Measurements from ENCODE around the gene DRAP1.

Gene DRAP1

GRCh38 chr11:65899356-65900124 is 19.7 kb upstream of the DRAP1 start:
- peak; percentile 71; the same call in 1 of the 2 replicates for TF ChIP-seq SIN3A (IDR thresholded peaks at IDR 0.05; ENCODE audit: borderline replicate concordance, insufficient read depth, low read length)
- no peak for TF ChIP-seq FOXP2 (optimal IDR thresholded peaks at IDR 0.05; ENCODE audit: borderline replicate concordance, extremely low read depth, extremely low read length, insufficient read depth)
- 0 out of 2 replicates have a peak, but pooled peaks have one; percentile 34 for TF ChIP-seq POLR2AphosphoS5 (IDR thresholded peaks at IDR 0.05; ENCODE audit: low read depth, low read length)
- TF ChIP-seq TAF1 (IDR thresholded peaks at IDR 0.05; ENCODE audit: borderline replicate concordance, insufficient read depth, low read length), result peak; percentile 79; the same call in 1 of the 2 replicates

- TF ChIP-seq FOXP2 (optimal IDR thresholded peaks at IDR 0.05; ENCODE audit: borderline replicate concordance, extremely low read depth, extremely low read length, insufficient read depth) (no peak), TAF1 (IDR thresholded peaks at IDR 0.05; ENCODE audit: borderline replicate concordance, insufficient read depth, low read length) (peak; percentile 92; the same call in 1 of the 2 replicates), POLR2AphosphoS5 (IDR thresholded peaks at IDR 0.05; ENCODE audit: low read depth, low read length) (peak; percentile 91), REST (IDR thresholded peaks at IDR 0.05; ENCODE audit: insufficient read depth in 1 of 2, low read depth in 2 of 2, low read length in 2 of 2) (peak in 1 of 2 experiments; percentile 58; a peak in 1 of 4 replicates), SIN3A (IDR thresholded peaks at IDR 0.05; ENCODE audit: borderline replicate concordance, insufficient read depth, low read length) (peak; percentile 84)
Measured at GRCh38 chr11:65900125-65900898, 18.9 kb upstream of the DRAP1 start, which contains the start of gene FOSL1. FOSL1 (minus strand) TSS chr11:65900388; CDS start chr11:65900339, 49 bp downstream.

DNA sequence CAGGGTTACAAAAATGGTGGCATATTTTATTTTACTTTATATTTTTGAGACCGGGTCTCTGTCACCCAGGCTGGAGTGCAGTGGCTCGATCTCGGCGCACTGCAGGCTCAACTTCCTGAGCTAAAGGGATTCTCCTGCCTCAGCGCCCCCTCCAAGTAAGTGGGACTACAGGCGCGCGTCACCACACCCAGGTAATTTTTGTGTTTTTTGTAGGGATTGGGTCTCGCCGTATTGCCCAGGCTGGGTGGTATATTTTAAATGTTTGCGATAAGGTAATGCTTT is 18.4 kb upstream of the DRAP1 start:
- TF ChIP-seq POLR2AphosphoS5 (IDR thresholded peaks at IDR 0.05; ENCODE audit: low read depth, low read length) (no peak), REST (IDR thresholded peaks at IDR 0.05; ENCODE audit: insufficient read depth in 1 of 2, low read depth in 2 of 2, low read length in 2 of 2) (no peak), FOXP2 (optimal IDR thresholded peaks at IDR 0.05; ENCODE audit: borderline replicate concordance, extremely low read depth, extremely low read length, insufficient read depth) (no peak), SIN3A (IDR thresholded peaks at IDR 0.05; ENCODE audit: borderline replicate concordance, insufficient read depth, low read length) (no peak), TAF1 (IDR thresholded peaks at IDR 0.05; ENCODE audit: borderline replicate concordance, insufficient read depth, low read length) (no peak)

DNA sequence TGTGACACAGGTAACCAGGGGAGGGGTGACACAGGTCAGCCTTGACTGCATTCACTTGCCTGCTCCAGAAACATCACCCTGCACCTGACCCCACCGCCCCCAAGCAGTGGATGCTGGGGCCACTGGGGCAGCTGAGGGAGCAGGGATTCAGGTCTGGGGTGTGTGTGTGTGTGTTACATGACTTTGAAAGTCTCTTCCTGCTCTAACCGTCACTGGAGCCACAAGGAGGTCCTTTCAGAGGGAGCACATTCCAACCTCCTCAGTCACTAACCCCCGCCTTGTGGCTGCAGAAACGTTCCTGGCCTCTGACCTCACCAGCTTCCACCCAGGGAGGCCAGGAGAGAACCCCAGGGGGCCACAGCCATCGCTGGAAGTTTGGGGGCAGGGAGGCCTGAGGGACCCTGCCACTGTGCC is 16.2 kb upstream of the DRAP1 start:
- no peak for TF ChIP-seq POLR2AphosphoS5 (IDR thresholded peaks at IDR 0.05; ENCODE audit: low read depth, low read length)
- no peak for TF ChIP-seq TAF1 (IDR thresholded peaks at IDR 0.05; ENCODE audit: borderline replicate concordance, insufficient read depth, low read length)
- TF ChIP-seq FOXP2 (optimal IDR thresholded peaks at IDR 0.05; ENCODE audit: borderline replicate concordance, extremely low read depth, extremely low read length, insufficient read depth), result no peak
- TF ChIP-seq REST (IDR thresholded peaks at IDR 0.05; ENCODE audit: insufficient read depth in 1 of 2, low read depth in 2 of 2, low read length in 2 of 2), result no peak
- no peak for TF ChIP-seq SIN3A (IDR thresholded peaks at IDR 0.05; ENCODE audit: borderline replicate concordance, insufficient read depth, low read length)

DNA sequence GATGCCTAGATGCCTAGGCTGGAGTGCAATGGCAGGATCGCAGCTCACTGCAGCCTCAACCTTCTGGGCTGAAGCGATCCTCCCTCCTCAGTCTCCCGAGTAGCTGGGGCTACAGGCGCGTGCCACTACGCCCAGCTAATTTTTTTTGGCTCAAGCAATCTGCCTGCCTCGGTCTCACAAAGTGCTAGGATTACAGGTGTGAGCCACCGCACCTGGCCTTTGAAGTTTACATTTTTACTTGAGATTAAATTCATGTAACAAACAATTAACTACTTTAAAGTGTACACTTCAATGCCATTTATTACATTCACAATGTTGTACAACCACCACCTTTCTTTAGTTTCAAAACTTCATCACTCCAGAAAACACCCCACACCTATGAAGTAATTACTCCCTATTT is 15.5 kb upstream of the DRAP1 start:
- no peak for TF ChIP-seq SIN3A (IDR thresholded peaks at IDR 0.05; ENCODE audit: borderline replicate concordance, insufficient read depth, low read length)
- TF ChIP-seq TAF1 (IDR thresholded peaks at IDR 0.05; ENCODE audit: borderline replicate concordance, insufficient read depth, low read length), result no peak
- no peak for TF ChIP-seq POLR2AphosphoS5 (IDR thresholded peaks at IDR 0.05; ENCODE audit: low read depth, low read length)
- no peak for TF ChIP-seq REST (IDR thresholded peaks at IDR 0.05; ENCODE audit: insufficient read depth in 1 of 2, low read depth in 2 of 2, low read length in 2 of 2)
- no peak for TF ChIP-seq FOXP2 (optimal IDR thresholded peaks at IDR 0.05; ENCODE audit: borderline replicate concordance, extremely low read depth, extremely low read length, insufficient read depth)
